ENCODE data around the gene TBCK.

TBCK gene

GRCh38 chr4:106286611-106287010 lies 29.4 kb downstream of the TBCK start:
- DNase-seq (ENCODE audit: low read depth), result no peak

GRCh38 chr4:106284227-106284626 lies 31.8 kb downstream of the TBCK start:
- DNase-seq (ENCODE audit: low read depth), result no peak

GRCh38 chr4:106277140-106277675 lies 38.8 kb downstream of the TBCK start:
- DNase-seq (ENCODE audit: low read depth), result no peak

GRCh38 chr4:106273831-106274230 lies 42.2 kb downstream of the TBCK start:
- no peak for DNase-seq (ENCODE audit: low read depth)

- DNase-seq (ENCODE audit: low read depth), result no peak
Observed at GRCh38 chr4:106270736-106271135, 45.3 kb downstream of the TBCK start.

- no peak for DNase-seq (ENCODE audit: low read depth)
Observed at GRCh38 chr4:106269711-106270110, 46.3 kb downstream of the TBCK start.

GRCh38 chr4:106268786-106269185 lies 47.2 kb downstream of the TBCK start:
- no peak for DNase-seq (ENCODE audit: low read depth)

- no peak for DNase-seq (ENCODE audit: low read depth)
Observed at GRCh38 chr4:106266201-106266600, 49.8 kb downstream of the TBCK start.

GRCh38 chr4:106264331-106264728 lies 51.7 kb downstream of the TBCK start:
- no peak for DNase-seq (ENCODE audit: low read depth)

- no peak for DNase-seq (ENCODE audit: low read depth)
Observed at GRCh38 chr4:106263594-106264330, 52.2 kb downstream of the TBCK start.

- DNase-seq (ENCODE audit: low read depth), result no peak
Observed at GRCh38 chr4:106261980-106262379, 54.0 kb downstream of the TBCK start.

GRCh38 chr4:106258145-106259045 lies 57.6 kb downstream of the TBCK start:
- DNase-seq (ENCODE audit: low read depth), result no peak

GRCh38 chr4:106256190-106256589 lies 59.8 kb downstream of the TBCK start:
- no peak for DNase-seq (ENCODE audit: low read depth)

- no peak for DNase-seq (ENCODE audit: low read depth)
Observed at GRCh38 chr4:106255195-106255594, 60.8 kb downstream of the TBCK start.

- DNase-seq (ENCODE audit: low read depth), result no peak
Observed at GRCh38 chr4:106253364-106254129, 62.5 kb downstream of the TBCK start.

- DNase-seq (ENCODE audit: low read depth), result no peak
Observed at GRCh38 chr4:106247600-106247999, 68.4 kb downstream of the TBCK start.

GRCh38 chr4:106246441-106246840 lies 69.6 kb downstream of the TBCK start:
- no peak for DNase-seq (ENCODE audit: low read depth)

GRCh38 chr4:106245176-106245575 lies 70.8 kb downstream of the TBCK start:
- no peak for DNase-seq (ENCODE audit: low read depth)

GRCh38 chr4:106240699-106241098 lies 75.3 kb downstream of the TBCK start:
- no peak for DNase-seq (ENCODE audit: low read depth)

- DNase-seq (ENCODE audit: low read depth), result no peak
Observed at GRCh38 chr4:106238820-106239420, 77.1 kb downstream of the TBCK start.

- DNase-seq (ENCODE audit: low read depth), result no peak
Observed at GRCh38 chr4:106231931-106232330, 84.1 kb downstream of the TBCK start.

- no peak for DNase-seq (ENCODE audit: low read depth)
Observed at GRCh38 chr4:106222548-106222947, 93.5 kb downstream of the TBCK start.

All from stimulated activated CD8-positive, alpha-beta memory T cell treated with anti-CD3 and anti-CD28 coated beads, Interleukin-4, amount 100 ng/mL, for 24 hours (primary cell).